C1 segment of cervical spinal cord (tissue), 14 donors: ENCODE measurements around the gene FGD4.
"Not testable (repeated sequence)": the region's sequence is repeated elsewhere in the genome, so short reads cannot be mapped to it uniquely, and the experiment has no call there.

ENCODE experiments used
- DNase-seq, 14 donors: peaks; one replicate each; lab custom pipeline; 2025; lab: John Stamatoyannopoulos, UW

FGD4 gene

DNA sequence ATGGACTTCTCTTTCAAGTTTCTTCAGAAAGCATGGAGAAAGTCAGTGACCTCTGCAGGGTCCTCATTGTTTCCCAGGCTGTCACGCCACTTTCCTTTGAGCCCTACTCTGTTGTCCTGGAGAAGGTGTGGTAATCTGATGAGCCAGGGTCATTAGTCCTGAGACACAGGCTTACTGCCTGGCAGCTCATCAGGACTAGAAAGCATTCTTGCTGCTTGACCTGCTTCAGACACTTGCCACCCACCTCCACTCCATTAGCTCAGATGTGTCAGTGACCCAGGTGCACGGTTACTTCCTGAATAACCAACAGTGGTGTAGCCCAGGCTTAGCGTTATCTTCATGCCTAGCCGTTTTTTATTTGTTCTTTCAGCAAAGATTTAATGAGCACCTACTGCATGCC lies 93.9 kb downstream of the FGD4 start:
- no peak for DNase-seq

DNA sequence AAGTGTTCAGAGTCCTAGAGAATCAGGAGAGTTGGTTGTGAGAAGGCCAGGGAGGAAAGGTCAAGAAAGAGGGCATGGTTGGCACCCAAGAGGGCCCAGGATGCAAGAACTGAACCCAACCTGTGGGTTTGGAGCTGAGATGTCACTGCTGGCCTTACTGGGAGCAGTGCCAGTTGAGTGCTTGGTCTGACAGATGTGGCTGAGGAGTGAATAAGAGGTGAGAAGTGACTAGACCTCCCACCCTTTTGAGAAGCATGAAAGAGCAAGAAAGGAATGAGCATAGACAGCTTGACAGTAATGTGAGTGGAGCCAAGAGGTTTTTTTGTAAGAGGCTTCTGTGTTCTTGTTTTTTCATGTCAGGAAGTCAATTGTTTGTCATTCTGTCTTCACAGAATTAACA lies 95.3 kb downstream of the FGD4 start:
- no peak for DNase-seq

DNA sequence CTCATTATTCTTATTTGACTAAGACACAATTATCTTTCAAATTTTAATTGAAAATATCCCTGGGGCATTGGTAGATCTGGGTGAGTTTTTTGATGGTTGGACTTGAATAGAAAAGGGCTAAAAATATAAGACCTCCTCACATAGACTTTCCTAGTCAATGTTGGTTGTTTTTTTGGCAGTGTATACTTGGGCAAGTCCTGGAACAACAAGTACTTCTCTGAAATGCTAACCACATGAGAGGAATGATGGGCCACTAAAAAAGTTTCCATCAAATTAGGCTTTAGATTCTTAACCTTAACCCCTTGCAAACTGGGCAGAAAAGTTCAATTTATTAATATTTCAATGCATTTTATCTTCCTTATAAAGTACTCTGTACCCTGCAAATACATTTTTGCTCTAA lies 97.6 kb downstream of the FGD4 start:
- DNase-seq = no peak

DNA sequence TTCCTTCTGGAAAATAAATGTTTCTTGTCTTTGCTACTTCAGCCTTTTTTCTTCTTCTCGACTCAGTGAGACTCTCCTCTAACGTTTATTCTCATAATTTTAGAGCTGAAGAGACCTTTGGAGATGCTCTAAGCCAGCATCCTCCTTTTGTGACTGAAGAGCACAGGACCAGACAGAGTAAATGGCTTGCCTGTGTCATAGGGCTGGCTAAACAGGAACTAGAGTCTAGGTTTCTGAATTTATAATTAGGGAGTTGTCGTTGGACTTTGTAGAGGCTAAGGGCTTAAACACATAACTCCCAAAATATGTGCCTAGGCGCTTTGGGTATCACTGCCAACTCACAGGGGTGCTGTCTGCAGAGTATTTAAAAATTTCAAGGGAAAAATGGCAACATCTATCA lies 98.5 kb downstream of the FGD4 start:
- DNase-seq = no peak

DNA sequence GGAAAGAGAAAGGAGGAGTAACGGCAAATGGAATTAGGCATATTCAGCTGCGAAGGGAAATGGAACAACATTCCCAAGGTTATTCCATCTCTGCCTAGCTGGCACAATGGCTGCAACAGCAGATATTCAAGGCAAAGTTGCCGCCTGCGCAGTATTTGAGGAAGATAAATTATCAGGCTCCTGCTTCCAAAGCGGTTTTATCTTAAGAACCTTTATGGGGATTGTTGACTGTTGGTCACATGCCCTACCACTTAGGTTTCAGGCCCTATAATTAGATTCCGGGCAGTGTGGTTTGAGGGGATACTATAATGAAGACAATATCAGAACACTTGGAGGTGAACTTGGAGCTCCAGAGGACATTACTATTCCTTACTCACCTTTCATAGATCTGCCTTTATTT lies 99.7 kb downstream of the FGD4 start:
- no peak for DNase-seq

DNA sequence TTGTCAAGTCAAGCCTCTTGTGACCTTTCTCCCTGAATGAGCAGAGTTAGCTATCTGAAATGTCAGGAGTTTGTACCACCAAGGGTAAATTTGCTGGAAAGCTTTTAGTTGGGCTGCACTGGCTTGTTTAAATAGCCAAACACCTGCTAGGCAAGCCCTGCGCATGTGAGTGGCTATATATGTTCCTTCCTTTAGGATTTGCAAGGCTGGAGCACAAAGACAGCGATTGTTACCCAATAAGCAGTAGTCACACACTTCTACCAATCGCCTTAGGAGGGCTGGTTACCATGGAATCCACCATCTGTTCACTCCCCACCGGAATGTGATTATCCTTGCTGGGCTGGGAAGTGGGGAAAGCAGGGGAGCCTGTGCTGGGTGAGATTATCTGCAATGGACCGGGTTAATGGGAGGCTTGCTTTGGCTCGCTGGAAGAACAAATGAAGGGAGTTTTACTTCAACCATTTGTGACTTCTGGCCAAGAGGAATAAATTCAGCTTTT lies 102.5 kb downstream of the FGD4 start:
- DNase-seq = peak in 12 of 14 donors; percentile 14 to 82 (median 49)

DNA sequence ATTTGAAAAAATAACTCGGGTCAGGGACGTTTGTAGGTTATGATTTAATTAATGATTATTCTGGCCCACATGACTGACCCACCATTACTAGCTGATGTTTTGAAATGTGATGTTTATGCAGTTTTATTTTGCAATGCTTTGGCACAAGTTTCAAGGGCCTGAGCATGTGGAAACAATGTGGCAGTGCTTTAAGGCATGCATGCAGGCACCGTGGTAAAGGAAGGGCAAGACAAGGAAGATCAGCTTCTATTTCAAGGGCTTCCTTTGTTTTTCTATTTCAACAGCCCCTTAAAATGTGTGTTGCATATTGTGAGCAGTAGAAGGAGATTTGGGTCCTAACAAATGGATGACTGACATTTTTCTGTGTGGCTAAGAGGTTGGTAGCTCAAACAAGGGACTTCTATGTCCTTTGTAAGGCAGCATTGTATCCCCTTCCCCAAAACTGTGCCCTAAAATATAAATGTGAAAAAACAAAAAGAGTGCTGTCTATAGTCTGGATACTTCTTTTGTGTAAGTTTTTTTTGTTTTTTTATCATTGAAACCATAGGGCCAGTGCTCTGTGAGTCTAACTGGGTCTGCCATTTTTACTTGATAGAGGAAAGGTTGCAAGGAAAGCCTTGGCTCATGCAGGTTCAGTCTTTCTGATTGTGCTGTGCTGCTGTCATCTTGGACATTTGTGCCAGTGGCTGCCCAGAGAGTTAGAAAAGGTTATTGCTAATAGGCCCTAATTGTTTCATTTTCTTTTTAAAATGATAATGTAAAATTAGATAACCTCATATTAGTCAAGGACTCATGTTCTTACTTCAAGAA lies 103.5 kb downstream of the FGD4 start:
- DNase-seq = peak in 7 of 14 donors; percentile 15 to 49 (median 38)

DNA sequence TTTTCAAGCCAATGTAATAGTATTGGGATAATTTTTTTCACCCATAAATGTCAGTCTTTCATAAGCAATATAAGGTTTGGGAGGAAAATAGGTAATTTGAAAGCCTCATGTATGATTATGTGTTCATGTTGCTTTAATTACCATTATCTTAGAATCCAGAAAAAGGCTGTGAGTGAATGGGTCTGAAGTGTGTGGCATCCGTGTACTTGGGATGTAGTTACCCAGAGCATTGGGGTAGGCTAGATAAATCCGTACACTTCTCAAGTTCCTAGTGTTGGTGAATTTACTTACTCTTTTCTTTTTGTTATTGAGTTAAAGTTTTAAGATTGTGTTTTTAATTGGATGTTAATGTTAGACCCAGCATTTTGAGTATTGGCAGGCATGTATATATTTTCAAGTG lies 104.4 kb downstream of the FGD4 start:
- no peak for DNase-seq

DNA sequence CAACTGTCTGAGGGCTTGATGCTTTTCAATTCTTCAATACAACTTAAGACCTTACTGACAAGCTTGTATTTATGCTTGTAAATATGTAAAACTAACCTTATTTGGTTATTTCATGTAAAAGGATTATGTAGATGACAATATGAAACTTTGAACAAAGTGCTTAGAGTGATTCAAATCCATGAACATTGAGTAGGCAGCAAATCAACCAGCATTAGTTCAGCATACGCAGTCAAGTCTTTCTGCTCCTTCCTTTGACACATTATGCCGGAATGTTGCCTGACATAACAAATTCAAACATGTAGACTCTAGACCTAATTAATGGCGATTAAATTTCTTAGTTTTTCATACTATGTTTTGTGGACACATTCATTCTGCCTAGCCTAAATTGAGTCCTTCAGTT lies 105.2 kb downstream of the FGD4 start:
- no peak for DNase-seq

DNA sequence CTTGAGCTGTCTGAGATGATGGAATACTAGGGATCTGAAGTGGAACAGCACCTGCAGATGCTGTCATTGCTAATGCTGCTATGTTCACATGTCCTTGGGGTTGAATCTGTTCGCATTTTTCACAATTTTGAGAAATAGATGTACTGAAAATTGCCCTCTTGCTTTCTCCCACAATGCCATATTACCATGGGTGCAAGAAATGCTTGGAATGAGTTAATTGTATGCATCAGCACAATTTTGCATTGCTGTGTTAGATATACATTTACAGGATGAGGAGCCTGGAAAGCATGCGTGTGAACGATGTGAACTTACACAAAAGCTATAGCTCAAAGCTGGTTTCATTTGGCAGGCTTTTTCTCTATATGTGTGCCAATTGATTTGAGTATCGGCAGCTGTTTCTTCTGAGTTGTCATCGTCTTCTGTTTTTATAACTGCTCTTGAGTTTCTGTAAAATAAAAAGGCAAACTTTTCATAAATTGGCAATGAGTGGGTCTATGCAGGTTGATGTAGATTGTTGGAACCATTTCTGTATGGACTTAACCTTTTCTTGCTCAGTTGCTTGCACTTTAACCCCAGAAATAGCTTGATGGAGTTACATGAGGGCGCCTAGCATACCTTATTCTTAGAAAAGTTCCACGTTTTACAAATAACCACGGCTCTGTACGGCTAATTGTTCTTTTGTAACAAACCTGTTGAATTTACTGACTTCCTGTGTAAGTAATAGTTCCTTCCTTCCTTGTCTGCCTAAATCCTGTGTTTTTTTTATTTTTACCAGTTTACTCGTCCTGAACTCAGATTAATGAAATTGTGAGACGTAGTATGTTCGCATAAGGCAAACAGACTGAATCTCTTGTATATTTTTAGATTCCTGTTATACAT lies 105.9 kb downstream of the FGD4 start:
- DNase-seq = no peak

DNA sequence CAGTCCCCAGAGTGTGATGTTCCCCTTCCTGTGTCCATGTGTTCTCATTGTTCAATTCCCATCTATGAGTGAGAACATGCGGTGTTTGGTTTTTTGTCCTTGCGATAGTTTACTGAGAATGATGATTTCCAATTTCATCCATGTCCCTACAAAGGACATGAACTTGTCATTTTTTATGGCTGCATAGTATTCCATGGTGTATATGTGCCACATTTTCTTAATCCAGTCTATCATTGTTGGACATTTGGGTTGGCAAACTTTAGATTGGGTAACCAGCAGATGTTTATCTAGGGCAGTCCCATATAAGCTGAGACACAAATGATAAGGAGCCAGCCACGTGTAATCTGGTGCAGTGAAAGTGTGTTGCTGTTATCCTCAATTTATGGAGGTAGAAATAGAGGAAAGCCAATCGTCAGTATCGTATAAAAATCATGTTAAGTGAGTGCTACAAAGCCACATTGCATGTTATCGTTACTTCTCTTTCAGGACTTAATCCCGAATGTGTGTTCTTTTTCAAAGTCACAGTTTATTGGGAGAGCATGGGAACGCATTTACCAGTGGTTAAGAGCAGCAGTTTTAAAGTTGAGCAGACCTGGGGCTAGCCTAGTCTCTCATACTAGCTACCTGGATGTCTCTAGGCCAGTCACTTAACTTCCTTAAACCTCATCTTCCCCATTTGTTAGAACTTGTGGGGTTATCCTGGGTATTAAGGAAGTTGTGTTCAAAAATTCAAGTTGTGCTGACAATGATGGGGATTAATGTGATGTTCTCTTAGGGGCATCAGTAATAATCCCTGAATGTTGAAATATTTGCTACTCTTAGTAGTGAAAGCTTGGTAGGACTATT lies 108.0 kb downstream of the FGD4 start:
- not testable (repeated sequence) for DNase-seq

DNA sequence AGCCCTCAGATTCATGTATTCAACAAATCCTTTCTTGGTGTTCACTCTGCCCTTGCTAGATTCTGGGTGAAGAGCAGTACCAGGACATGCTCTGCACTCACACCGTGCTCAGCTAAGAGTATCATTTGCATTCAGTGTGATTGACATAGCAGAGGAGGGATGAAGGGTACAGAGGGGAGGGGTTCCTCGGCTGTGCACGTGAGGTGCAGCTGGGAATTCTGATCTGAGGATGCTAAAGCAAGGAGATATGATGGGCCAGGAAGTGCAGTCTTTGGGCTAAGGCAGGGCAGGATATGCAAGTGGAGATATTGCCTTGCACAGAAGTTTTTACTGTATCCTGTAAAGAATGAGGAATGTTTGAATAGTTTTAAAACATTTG lies 108.6 kb downstream of the FGD4 start:
- DNase-seq = no peak

DNA sequence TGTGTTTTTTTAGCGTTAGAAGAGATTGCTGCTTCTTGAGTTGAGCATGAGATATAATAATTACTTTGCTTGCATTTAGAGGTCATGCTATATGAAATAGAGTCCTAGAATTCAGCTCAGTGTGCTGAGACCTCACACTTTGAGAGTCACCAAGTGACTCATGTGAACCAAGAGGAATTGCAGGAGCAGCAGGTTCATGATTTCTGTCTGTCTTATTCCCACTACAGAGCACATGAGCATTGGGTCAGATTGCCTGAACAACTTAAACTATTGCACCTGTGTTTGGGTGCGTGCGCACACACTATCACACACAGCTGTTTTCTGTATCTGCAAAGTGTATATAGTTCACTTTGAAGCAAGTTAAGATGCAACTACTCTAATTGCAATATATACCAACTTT lies 109.3 kb downstream of the FGD4 start:
- DNase-seq = no peak

DNA sequence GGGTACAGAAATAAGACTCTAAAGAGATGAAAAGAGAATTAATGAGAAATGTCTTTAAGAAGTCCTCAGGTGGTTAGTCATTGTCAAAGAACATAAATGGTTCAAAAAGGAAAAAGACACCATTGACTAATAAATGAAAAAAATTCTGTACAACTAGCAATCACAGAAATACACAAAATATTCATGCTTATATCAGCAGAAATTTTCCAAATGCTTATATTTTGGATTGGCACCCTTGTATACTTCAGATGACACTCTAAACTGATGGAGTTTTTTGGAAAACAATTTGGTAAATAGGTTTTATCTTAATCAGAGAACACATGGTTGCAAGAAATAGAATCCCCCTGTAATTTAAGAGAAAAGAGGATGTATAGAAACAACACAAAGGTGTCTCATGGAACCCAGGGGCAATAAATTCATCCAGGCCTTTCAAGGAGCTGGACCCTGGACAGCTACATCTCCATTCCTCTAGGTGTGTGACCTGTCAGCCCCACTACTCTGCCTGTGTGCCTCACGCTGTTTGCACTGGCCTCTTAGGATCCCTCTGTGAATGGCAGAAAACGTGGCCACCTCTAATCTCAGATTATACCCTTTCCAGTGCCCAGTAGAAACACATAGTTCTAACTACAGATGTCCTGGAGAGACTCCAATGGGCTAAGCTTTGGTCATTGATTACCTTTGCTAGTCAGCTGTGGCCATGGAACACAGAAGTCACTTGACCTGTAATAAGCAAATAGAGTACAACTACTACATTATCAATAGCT lies 110.2 kb downstream of the FGD4 start:
- no peak for DNase-seq

DNA sequence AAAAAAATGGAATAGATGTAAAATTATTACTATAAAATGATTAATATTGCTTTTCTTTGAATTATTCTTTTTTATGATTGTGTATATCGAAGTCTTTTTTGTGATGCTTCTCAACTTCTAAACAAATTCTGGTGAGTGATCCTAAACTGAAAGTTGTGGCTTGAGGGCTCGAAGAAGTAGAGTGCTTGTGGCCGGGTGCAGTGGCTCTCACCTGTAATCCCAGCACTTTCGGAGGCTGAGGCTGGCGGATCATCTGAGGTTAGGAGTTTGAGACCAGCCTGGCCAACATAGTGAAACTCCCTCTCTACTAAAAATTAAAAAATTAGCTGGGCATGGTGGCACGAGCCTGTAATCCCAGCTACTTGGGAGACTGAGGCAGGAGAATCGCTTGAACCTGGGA lies 112.6 kb downstream of the FGD4 start:
- not testable (repeated sequence) for DNase-seq

DNA sequence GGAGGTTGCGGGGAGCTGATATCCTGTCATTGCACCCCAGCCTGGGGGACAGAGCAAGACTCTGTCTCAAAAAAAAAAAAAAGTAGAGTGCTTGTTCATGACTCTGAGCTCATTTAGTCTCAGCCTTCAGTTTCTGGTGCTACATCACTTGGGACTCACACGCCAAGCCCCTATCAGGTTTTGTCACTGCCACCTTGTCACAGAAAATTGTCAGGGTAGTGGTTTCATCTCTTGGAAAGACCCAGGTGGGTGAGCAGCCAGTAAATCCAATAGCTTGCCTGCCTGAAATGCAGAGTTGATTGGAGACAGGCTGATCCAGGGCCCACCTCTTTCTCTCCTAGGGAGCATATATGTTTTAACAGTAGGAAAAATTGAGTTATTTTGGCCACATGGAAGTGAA lies 113.0 kb downstream of the FGD4 start:
- no peak for DNase-seq

DNA sequence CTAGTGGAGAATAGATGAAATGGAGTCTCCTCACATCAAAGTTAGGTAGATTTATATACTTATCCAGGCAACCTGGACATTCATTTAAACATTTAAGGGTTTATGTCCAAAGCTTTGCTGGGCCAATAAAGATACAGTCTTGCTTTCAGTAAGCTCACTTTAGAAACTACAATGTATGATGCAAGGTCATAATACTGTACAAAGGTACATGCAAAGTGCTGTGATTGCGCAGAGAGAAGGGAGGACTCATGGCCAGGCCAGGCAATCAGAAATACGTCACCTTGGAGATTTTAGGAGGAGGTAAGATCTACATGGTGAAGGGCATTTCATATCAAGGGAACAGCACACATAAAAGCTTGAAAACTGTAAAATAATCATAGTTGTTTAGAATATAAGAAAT lies 113.6 kb downstream of the FGD4 start:
- no peak for DNase-seq

DNA sequence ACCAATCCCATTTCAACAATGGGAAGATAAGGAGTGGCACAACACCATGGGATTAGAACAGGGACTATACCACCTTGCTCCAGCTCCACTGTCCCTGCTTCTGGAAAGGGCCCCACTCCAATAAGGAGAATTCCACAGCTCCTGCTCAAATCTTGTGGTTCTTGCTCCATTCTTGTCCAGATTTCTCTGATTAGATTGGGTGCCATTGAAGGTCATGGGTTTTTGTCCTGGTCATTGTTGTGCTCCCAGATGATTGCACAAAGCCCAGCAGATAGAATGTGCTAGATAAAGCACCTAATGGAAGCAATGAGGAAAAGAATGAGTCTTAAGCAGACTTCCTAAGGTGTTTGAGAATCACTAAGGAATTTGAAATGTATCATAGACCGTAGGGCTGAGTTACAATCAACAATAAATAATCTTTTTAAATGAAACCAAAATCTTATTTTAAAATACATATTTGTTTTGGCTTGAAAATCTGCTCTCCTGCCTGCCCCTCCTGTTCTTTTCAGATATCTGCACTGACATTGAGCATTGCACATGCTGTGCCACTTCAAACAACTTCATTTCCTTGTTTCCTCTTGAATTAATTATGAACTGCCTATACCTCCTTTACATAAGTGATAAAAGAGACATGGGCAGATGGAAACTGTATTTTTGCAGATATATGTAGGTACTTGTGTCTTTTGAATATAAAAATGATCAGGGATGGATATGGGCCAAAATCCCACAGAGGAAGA lies 115.9 kb downstream of the FGD4 start:
- no peak for DNase-seq

DNA sequence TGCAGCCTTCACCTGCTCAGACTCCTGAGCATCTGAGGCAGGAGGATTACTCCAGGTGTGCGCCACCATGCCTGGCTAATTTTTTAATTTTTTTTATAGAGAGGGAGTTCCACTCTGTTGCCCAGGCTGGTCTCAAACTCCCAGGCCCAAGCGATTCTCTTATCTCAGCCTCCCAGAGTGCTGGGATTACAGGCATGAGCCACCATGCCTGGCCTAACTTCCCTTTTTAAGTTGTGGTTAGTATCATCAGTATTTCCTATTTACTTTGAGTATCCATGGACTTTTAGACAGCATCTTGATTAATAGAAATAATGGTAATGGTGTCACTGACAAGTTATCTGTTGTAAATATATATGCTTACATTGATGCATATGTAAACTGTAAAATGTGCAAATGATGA lies 116.9 kb downstream of the FGD4 start:
- no peak for DNase-seq

DNA sequence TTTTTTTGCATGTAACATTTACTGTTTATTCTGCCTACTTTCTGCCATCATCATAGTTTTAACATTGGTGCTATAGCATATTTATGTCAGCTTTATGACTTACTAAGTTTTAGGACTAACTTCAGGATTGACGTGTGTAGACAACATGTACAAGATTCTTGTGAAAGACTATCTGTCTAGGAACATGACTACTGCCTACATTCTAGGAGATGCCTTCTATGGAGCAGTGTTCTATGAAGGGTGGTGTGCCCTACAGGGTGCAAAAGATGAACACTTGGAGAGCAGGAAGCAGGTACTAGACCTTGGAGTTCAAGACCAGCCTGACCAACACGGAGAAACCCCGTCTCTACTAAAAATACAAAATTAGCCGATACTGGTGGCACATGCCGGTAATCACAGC lies 118.6 kb downstream of the FGD4 start:
- DNase-seq = no peak
